GM21447 (cell line): ENCODE data around the gene CNOT3.
"Not testable (repeated sequence)": the region's sequence is repeated elsewhere in the genome, so short reads cannot be mapped to it uniquely, and the experiment has no call there.

Experiments used
- ATAC-seq: cut with Tn5 transposase; IDR thresholded peaks from one replicate; pipeline ENCODE4 v1.9.1; 2021; ENCODE audit not compliant: unreplicated experiment

Gene CNOT3

DNA sequence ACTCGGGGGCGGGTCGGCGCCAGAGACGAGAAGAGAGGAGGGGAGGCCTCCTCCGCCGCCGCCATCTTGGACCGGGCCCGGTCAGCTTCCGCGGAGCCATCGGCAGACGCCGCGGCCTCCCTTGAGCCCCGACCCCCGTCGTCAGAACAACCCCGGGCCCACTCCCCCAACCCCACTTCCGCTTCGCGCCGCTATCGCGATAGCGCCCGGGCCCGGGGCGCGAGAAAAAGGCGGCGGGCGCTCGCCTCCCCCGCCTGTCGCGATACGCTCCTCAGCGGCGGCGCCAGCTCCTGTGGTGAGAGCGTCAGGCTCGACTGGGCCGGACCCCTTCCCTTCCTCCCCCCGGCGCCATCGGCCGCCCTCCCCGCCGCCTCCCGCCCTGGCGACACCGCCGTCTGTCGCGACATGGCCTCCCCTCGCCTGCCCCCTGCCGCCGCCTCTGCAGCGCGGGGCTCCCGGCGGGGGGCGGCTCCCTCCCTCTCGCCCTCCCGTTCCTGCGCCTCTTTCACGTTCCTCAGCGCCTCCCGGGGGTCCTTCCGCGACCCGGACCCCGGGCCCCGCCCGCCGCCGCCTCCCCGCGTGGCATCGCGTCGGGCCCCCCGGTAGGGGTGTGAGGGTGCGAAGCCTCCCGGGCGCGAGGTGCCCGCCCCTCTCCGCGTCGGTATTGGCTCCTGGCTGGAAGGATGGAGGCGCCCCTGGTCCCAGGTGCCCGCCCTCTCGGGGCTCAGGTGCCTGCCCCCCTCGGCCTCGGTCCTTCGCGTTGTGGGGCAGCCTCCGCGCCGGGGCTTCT, at the start of gene CNOT3:
CNOT3 (plus strand) TSS at position 64 of the 790 bp plus-strand sequence. CDS start 5,217 bp downstream, outside the sequence.
- ATAC-seq = no peak

GRCh38 chr19:54094426-54095000, 43.0 kb upstream of the CNOT3 start:
- no peak for ATAC-seq

GRCh38 chr19:54095136-54095858, 42.3 kb upstream of the CNOT3 start:
- no peak for ATAC-seq

GRCh38 chr19:54095859-54096616, 41.5 kb upstream of the CNOT3 start:
- not testable (repeated sequence) for ATAC-seq

DNA sequence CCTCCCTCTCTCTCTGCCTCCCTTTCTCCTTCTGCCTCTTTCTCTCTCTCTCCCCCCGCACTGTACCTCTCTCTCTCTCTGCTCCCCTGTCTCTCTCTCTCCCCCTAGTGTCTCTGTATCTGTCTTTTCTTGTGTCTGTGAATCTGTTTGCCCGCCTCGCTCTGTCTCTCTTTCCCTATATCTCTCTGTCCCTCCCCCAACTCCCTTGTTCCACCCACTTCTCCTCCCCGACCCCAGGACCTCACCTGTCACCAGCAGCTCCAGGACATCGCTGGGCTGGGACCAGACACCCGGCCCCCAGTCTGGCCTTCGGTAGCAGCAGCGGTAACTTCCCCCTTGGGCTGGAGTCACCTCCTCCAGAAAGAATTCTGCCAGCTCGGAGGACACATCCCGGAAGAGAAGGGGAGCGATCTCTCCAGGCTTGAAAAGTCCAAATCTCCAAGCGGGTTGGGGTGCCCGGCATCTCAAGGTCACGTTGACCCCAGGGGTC, 40.9 kb upstream of the CNOT3 start:
- no peak for ATAC-seq

GRCh38 chr19:54099190-54099902, 38.2 kb upstream of the CNOT3 start:
- no peak for ATAC-seq

DNA sequence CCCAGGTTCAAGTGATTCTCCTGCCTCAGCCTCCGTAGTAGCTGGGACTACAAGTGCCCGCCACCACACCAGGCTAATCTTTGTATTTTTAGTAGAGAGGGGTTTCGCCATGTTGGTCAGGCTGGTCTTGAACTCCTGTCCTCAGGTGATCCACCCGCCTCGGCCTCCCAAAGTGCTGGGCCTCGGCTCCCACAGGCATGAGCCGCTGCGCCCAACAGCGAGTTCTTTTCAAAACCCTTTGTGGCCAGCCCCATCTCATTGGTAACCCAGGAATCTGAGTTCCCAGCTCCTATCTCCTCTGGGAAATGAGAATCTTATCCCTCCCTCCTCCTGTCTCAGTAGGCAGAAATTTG, 37.7 kb upstream of the CNOT3 start:
- not testable (repeated sequence) for ATAC-seq

GRCh38 chr19:54100561-54100960, 37.0 kb upstream of the CNOT3 start, which contains the start of gene OSCAR:
Gene OSCAR (minus strand): TSS chr19:54100803. CDS start chr19:54100792, 11 bp downstream.
- ATAC-seq = no peak

DNA sequence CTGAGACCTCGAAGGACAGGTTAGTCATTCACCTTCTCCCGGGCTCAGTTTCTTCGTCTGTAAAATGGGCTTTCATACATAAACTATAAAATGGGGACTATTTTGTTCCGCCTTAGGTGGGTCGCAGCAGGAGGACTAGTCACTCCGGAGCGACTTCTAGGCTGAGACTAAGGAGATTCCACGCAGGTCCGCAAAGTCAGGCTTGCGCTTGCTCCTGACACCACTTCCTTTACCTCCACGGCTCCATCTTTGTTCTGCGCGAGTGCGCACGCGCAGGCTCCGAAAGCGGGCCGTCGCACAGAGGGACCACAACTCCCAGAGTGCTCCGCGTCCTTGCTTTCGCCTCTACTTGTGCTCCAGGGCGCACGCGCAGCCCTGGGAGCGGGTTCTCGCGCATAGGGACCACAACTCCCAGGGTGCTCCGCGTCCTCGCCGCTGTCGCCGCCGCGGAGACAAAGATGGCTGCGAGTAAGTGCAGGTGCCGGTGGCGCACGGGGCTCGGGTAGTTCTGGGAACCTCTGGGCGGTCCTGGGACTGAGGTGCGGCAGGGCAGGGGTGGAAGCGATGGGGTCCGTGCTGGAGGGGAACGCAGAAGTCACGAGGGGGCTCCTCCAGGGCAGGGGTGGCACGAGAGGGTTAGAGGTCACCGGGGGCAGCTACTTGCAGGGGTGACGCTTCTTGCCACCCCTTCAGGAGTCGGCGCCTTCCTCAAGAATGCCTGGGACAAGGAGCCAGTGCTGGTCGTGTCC, 35.0 kb upstream of the CNOT3 start, which contains the start of gene NDUFA3:
NDUFA3 (plus strand) TSS at position 435 of the 749 bp plus-strand sequence; CDS start at position 459, 24 bp downstream.
- ATAC-seq = peak; percentile 95

GRCh38 chr19:54104998-54105715, 32.4 kb upstream of the CNOT3 start:
- no peak for ATAC-seq

DNA sequence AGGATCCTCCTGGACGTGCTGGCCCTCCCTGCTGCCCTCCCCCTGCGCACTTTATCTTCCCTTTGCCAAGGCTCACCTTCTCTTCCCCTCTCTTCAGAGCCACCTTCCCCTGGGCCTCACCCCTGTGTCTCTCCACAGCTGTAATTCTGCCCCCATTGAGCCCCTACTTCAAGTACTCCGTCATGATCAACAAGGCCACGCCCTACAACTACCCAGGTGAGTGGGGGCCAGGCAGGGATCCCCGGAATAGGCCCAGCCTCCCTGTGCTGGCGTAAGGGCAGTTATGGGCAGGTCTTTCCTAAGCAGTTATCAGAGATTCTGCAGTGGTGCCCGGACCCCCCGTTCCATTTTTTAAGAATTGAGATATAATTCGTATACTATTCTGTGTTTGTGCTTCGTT, 31.8 kb upstream of the CNOT3 start:
- ATAC-seq = no peak

DNA sequence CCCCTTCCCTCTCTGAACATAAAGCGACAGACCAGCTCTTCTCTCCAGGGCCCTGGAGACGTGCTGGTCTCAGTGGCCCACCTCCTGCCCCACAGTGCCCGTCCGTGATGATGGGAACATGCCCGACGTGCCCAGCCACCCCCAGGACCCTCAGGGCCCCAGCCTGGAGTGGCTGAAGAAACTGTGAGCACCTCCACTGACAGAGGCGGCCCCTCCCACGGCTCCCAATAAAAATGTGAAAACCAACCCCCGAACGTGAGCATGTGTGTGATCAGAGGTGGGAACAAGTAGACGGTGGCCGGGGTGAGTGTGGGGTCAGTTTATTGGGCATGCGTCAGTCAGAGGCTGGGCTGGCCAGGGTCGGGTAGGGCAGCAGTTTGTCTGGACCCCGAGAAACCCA, 30.8 kb upstream of the CNOT3 start:
- ATAC-seq = no peak

DNA sequence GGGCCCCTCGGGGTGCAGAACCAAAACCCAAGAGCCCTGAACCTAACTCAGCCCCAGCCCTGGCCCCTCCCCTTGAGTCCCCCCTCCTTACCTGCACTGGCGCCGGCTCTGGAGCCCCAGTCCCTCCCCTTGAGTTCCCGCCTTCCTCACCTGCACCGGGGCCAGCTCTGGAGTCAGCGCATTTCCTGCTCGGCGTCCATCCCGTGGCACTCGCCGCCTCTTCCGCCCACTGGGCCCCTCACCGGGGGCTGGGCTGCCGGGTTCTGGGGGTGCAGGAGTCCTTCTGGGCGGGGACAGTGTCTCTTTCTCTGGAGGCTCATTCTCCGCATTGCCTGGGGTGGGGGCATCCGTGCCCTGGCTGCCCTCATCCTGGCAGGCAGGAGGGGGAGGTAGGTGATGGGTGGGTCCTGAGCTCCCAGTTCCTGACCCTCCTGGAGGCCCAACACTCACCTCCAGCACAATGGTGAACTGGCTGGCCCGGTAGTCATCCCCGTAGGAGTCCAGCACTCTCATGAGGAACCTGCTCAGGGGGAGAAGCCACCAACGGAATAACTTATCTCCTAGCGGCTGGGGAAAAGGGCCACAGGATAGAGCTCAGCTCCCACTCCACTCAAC, 29.6 kb upstream of the CNOT3 start:
- ATAC-seq = no peak

- no peak for ATAC-seq
Measured at GRCh38 chr19:54108496-54108895, 29.1 kb upstream of the CNOT3 start.

- no peak for ATAC-seq
Measured at GRCh38 chr19:54109651-54110050, 27.9 kb upstream of the CNOT3 start.

DNA sequence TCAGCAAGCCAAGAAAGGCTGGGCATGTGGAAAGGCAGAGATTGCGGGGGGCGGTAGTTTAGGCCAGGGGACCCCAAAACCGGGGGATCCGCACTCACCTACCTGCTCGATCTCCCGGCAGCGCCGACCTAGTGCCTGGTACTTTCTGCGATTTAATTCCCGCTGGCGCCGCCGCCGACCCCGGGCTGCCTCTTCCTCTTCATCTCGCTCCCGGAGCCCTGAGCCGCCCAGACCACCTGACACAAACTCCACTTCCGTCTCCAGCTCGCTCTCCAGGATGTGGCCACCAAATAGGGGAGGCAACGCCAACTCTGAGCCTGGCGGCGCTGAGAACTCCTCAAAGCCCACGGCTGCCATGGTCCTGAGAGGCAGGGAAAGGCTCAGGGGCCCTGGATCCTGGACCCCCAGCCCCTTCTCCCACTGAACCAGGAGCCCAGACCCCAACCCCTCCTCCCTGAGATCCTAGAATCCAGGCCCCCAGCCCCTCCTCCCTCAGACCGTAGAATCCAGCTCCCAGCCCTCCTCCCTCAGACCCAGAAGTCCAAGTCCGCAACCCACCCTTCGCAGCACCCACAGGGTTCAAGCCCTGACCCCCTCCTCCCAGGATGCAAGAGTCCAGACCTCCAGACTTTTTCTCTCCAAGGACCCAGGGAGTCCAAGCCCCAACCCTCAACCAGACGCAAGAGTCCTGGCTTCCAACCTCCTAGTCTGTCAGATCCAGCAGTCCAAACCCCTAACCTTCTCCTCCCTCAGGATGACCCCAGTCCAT, 23.0 kb upstream of the CNOT3 start:
- ATAC-seq = peak; percentile 42
